Measurements from ENCODE around the gene PSMA5.

DNA sequence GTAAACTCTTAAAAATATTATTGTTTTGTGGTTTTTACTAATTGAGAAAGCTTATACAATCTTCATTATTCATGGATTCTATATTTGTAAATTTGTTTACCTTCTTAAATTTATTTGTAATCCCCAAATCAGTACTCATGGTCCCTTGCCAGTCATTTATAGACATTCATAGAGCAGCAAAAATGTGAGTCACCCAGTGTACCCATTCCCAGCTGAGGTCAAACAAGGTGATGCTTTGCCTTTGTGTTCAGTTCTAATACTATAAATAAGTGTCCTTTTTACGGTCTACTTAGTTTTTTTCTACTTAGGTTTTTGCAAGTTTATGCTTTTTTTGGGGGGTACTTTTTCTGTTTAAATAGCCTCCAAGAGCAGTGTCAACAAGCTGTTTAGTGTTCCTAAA lies 64.6 kb downstream of the PSMA5 start:
- TF ChIP-seq CTCF (IDR thresholded peaks at IDR 0.05; ENCODE audit: poor library complexity) (no peak), EZH2phosphoT487 (IDR thresholded peaks at IDR 0.05; ENCODE audit: low read depth, severe bottlenecking, unreplicated experiment) (no peak)
